Neuronal stem cell (in vitro differentiated cells): ENCODE data around the gene TULP4.

Experiments
- DNase-seq: peaks from one replicate; pipeline ENCODE4 v3.0.0-alpha.2; 2013; ENCODE audit warnings: low spot score
- H2AFZ ChIP-seq: one replicate; pipeline ENCODE4 v1.6.1; 2013; ENCODE audit warnings: mild to moderate bottlenecking, low read length, inconsistent platforms
- H2AK5ac ChIP-seq: 2 replicates; pipeline ENCODE4 v1.6.1; 2013; ENCODE audit warnings: low read depth, mild to moderate bottlenecking, inconsistent platforms, low read length, moderate library complexity, mixed read lengths
- H2BK120ac ChIP-seq: 2 replicates; pipeline ENCODE4 v1.6.1; 2013; ENCODE audit warnings: low read depth, mild to moderate bottlenecking, inconsistent platforms, low read length, moderate library complexity, mixed read lengths
- H2BK12ac ChIP-seq: one replicate; pipeline ENCODE4 v1.6.1; 2013; ENCODE audit warnings: low read length, inconsistent platforms
- H2BK15ac ChIP-seq: 2 replicates; pipeline ENCODE4 v1.6.1; 2013; ENCODE audit warnings: mild to moderate bottlenecking, low read length, inconsistent platforms, mixed read lengths
- H2BK5ac ChIP-seq: one replicate; pipeline ENCODE4 v1.6.1; 2013; ENCODE audit warnings: inconsistent platforms, mild to moderate bottlenecking, low read length, moderate library complexity
- H3K14ac ChIP-seq: one replicate; pipeline ENCODE4 v1.6.1; 2013; ENCODE audit warnings: low read length, inconsistent platforms
- H3K18ac ChIP-seq: 2 replicates; pipeline ENCODE4 v1.6.1; 2013; ENCODE audit warnings: low read length, inconsistent platforms
- H3K23ac ChIP-seq: 2 replicates; pipeline ENCODE4 v1.6.1; 2013; ENCODE audit warnings: low read depth, mild to moderate bottlenecking, mixed read lengths, low read length, inconsistent platforms; ENCODE audit not compliant: poor library complexity
- H3K27ac ChIP-seq: replicated peaks from 3 replicates; pipeline ENCODE4 v1.5.1; 2013; ENCODE audit warnings: low read length, inconsistent platforms
- H3K27me3 ChIP-seq, 3 experiments: 2 replicates each; pipeline ENCODE4 v1.6.1; 2013; ENCODE audit warnings: low read length in 3 of 3, mild to moderate bottlenecking in 2 of 3, inconsistent platforms in 1 of 3, low read depth in 1 of 3, mixed read lengths in 1 of 3, moderate library complexity in 1 of 3; ENCODE audit not compliant: control insufficient read depth in 3 of 3, insufficient read depth in 3 of 3
- H3K36me3 ChIP-seq, 2 donors: replicated peaks in 1 of 2; 2 replicates each; pipeline ENCODE4 v1.6.1; 2013; ENCODE audit warnings: low read length in 2 of 2; ENCODE audit not compliant: control insufficient read depth in 2 of 2, insufficient read depth in 2 of 2
- H3K4ac ChIP-seq: 2 replicates; pipeline ENCODE4 v1.6.1; 2013; ENCODE audit warnings: inconsistent platforms, mild to moderate bottlenecking, low read length, moderate library complexity
- H3K4me1 ChIP-seq, 2 donors: 1 replicate in 1 of 2; 2 replicates in 1 of 2; pipeline ENCODE4 v1.6.1; 2013; ENCODE audit warnings: low read length in 2 of 2, low read depth in 1 of 2; ENCODE audit not compliant: control insufficient read depth in 2 of 2, insufficient read depth in 1 of 2
- H3K4me2 ChIP-seq: one replicate; pipeline ENCODE4 v1.6.1; 2013; ENCODE audit warnings: mild to moderate bottlenecking, low read length, inconsistent platforms; ENCODE audit not compliant: insufficient read depth, poor library complexity, severe bottlenecking
- H3K4me3 ChIP-seq, 2 donors: 2 replicates each; pipeline ENCODE4 v1.5.1; 2013; ENCODE audit warnings: low read length in 2 of 2, mild to moderate bottlenecking in 2 of 2, inconsistent platforms in 1 of 2, moderate library complexity in 1 of 2
- H3K79me1 ChIP-seq: one replicate; pipeline ENCODE4 v1.6.1; 2013; ENCODE audit warnings: low read depth, mild to moderate bottlenecking, inconsistent platforms, low read length, moderate library complexity
- H3K9ac ChIP-seq: one replicate; pipeline ENCODE4 v1.6.1; 2013; ENCODE audit warnings: mild to moderate bottlenecking, low read depth, low read length, inconsistent platforms; ENCODE audit not compliant: poor library complexity
- H3K9me3 ChIP-seq, 2 donors: replicated peaks in 1 of 2; 2 replicates each; pipeline versions ENCODE3 to v1.6.1; 2013; ENCODE audit warnings: low read length in 2 of 2, mild to moderate bottlenecking in 2 of 2, inconsistent platforms in 1 of 2, low read depth in 1 of 2, mixed read lengths in 1 of 2, moderate library complexity in 1 of 2; ENCODE audit not compliant: control insufficient read depth in 2 of 2, insufficient read depth in 1 of 2
- H4K8ac ChIP-seq: one replicate; pipeline ENCODE4 v1.6.1; 2013; ENCODE audit warnings: low read depth, mild to moderate bottlenecking, inconsistent platforms, low read length, moderate library complexity
- H4K91ac ChIP-seq: one replicate; pipeline ENCODE4 v1.6.1; 2013; ENCODE audit warnings: low read length, low read depth, mild to moderate bottlenecking, inconsistent platforms; ENCODE audit not compliant: poor library complexity
- WGBS, 2 donors: extraction: QIAGEN DNeasy Blood & Tissue Kit; methylation state at CpG; one replicate each; pipeline ENCODE4 v1.1.7; 2013; ENCODE audit warnings: missing lambda C conversion rate in 2 of 2, mixed read lengths in 1 of 2; ENCODE audit not compliant: insufficient read length in 2 of 2, insufficient replicate concordance in 1 of 2; ENCODE audit errors: extremely low coverage in 2 of 2; 5-methylcytosine and 5-hydroxymethylcytosine counted together

Gene TULP4

GRCh38 chr6:158480989-158481388 is 168.7 kb downstream of the TULP4 start:
- H2BK5ac ChIP-seq = no peak overlapping the region
- H3K4ac ChIP-seq = no peak overlapping the region
- H2AFZ ChIP-seq = no peak overlapping the region
- H3K4me3 ChIP-seq = no peak overlapping the region
- no peak overlapping the region for H3K14ac ChIP-seq
- no peaks in the 10 kb centered on the region for H3K9me3 ChIP-seq
- H2BK120ac ChIP-seq = no peak overlapping the region
- no peak overlapping the region for H3K9ac ChIP-seq
- H4K8ac ChIP-seq = no peak overlapping the region
- WGBS, 2 donors = no CpG with 5 or more reads among the region's 20 CpGs
- no peaks in the 10 kb centered on the region for H3K27me3 ChIP-seq
- H2BK15ac ChIP-seq = no peak overlapping the region
- H3K27ac ChIP-seq = no peak overlapping the region
- peaks cover 15 to 79% of the 10 kb centered on the region in 2 donors for H3K36me3 ChIP-seq
- peaks cover 0 to 4% of the 10 kb centered on the region in 2 donors for H3K4me1 ChIP-seq
- no peak overlapping the region for H3K4me2 ChIP-seq
- H3K18ac ChIP-seq = no peak overlapping the region
- H3K23ac ChIP-seq = no peak overlapping the region
- no peaks in the 10 kb centered on the region for H3K79me1 ChIP-seq
- no peak overlapping the region for H2AK5ac ChIP-seq
- H2BK12ac ChIP-seq = no peak overlapping the region
- DNase-seq = no peak
- H4K91ac ChIP-seq = no peak overlapping the region

GRCh38 chr6:158481690-158482473 is 169.6 kb downstream of the TULP4 start:
- no peak overlapping the region for H2AK5ac ChIP-seq
- no peak overlapping the region for H3K4me3 ChIP-seq
- no peaks in the 10 kb centered on the region for H3K9me3 ChIP-seq
- no peak overlapping the region for H4K8ac ChIP-seq
- H3K14ac ChIP-seq = no peak overlapping the region
- H3K18ac ChIP-seq = no peak overlapping the region
- peaks cover 15 to 74% of the 10 kb centered on the region in 2 donors for H3K36me3 ChIP-seq
- H4K91ac ChIP-seq = no peak overlapping the region
- no peak overlapping the region for H3K9ac ChIP-seq
- no CpG with 5 or more reads among the region's 12 CpGs for WGBS, 2 donors
- H3K4me1 ChIP-seq = peaks cover 0 to 4% of the 10 kb centered on the region in 2 donors
- H3K4ac ChIP-seq = no peak overlapping the region
- no peaks in the 10 kb centered on the region for H3K27me3 ChIP-seq
- no peak overlapping the region for H3K4me2 ChIP-seq
- H3K79me1 ChIP-seq = no peaks in the 10 kb centered on the region
- DNase-seq = no peak
- H3K23ac ChIP-seq = no peak overlapping the region
- H3K27ac ChIP-seq = no peak overlapping the region
- no peak overlapping the region for H2BK15ac ChIP-seq
- H2BK120ac ChIP-seq = no peak overlapping the region
- no peak overlapping the region for H2AFZ ChIP-seq
- no peak overlapping the region for H2BK12ac ChIP-seq
- H2BK5ac ChIP-seq = no peak overlapping the region

- Histone ChIP-seq H2BK12ac (no peak overlapping the region), H3K9me3 (no peaks in the 10 kb centered on the region), H3K4ac (no peak overlapping the region), H3K27ac (no peak overlapping the region), H3K79me1 (peaks cover 3% of the 10 kb centered on the region), H3K27me3 (no peaks in the 10 kb centered on the region), H2AFZ (no peak overlapping the region), H3K4me2 (no peak overlapping the region), H2BK120ac (no peak overlapping the region), H3K36me3 (peaks cover 14 to 67% of the 10 kb centered on the region in 2 donors), H4K8ac (no peak overlapping the region), H3K4me1 (peaks cover 0 to 4% of the 10 kb centered on the region in 2 donors), H3K18ac (no peak overlapping the region), H4K91ac (no peak overlapping the region), H3K14ac (no peak overlapping the region), H2BK5ac (no peak overlapping the region), H3K4me3 (no peak overlapping the region), H3K23ac (no peak overlapping the region), H2BK15ac (no peak overlapping the region), H2AK5ac (no peak overlapping the region), H3K9ac (no peak overlapping the region)
- WGBS, 2 donors = no CpG with 5 or more reads among the region's 2 CpGs
- no peak for DNase-seq
These were observed 173.2 kb downstream of the TULP4 start for GRCh38 chr6:158485431-158485830.

- H3K14ac ChIP-seq = no peak overlapping the region
- no peak overlapping the region for H2BK12ac ChIP-seq
- no peak overlapping the region for H2BK120ac ChIP-seq
- peaks cover 3% of the 10 kb centered on the region for H3K79me1 ChIP-seq
- H3K18ac ChIP-seq = no peak overlapping the region
- no peak overlapping the region for H3K4me2 ChIP-seq
- WGBS, 2 donors = no CpG with 5 or more reads among the region's 5 CpGs
- H2BK5ac ChIP-seq = no peak overlapping the region
- no peak overlapping the region for H3K23ac ChIP-seq
- no peak for DNase-seq
- no peaks in the 10 kb centered on the region for H3K9me3 ChIP-seq
- H3K27me3 ChIP-seq = no peaks in the 10 kb centered on the region
- no peak overlapping the region for H4K8ac ChIP-seq
- H3K27ac ChIP-seq = no peak overlapping the region
- no peaks in the 10 kb centered on the region for H3K4me1 ChIP-seq
- peaks cover 9 to 49% of the 10 kb centered on the region in 2 donors for H3K36me3 ChIP-seq
- no peak overlapping the region for H3K4ac ChIP-seq
- no peak overlapping the region for H4K91ac ChIP-seq
- H2BK15ac ChIP-seq = no peak overlapping the region
- H2AFZ ChIP-seq = no peak overlapping the region
- H2AK5ac ChIP-seq = no peak overlapping the region
- no peak overlapping the region for H3K9ac ChIP-seq
- no peak overlapping the region for H3K4me3 ChIP-seq
These were observed 175.2 kb downstream of the TULP4 start for GRCh38 chr6:158487495-158487894.
